NK-92 treated with Interleukin-12 subunit alpha and Interleukin-12 subunit beta, amount 100 ng/mL, for 24 hours (cell line): Measurements from ENCODE around the gene FLT3LG.

Experiments used
- DNase-seq: peaks from one replicate; lab custom pipeline; 2025; lab: John Stamatoyannopoulos, UW

Gene FLT3LG

GRCh38 chr19:49488046-49488862 is 14.2 kb downstream of the FLT3LG start:
- DNase-seq, result no peak

- DNase-seq, result no peak
These were observed 15.0 kb downstream of the FLT3LG start for GRCh38 chr19:49488863-49489537.

- DNase-seq, result no peak
These were observed 15.7 kb downstream of the FLT3LG start for GRCh38 chr19:49489601-49490167.

- DNase-seq, result no peak
These were observed 16.4 kb downstream of the FLT3LG start for GRCh38 chr19:49490287-49491029.

GRCh38 chr19:49491030-49491803 is 17.2 kb downstream of the FLT3LG start:
- DNase-seq, result no peak

GRCh38 chr19:49491804-49492572 is 18.0 kb downstream of the FLT3LG start:
- no peak for DNase-seq

GRCh38 chr19:49492573-49493405 is 18.8 kb downstream of the FLT3LG start:
- DNase-seq, result no peak

GRCh38 chr19:49496574-49497008 is 22.6 kb downstream of the FLT3LG start:
- no peak for DNase-seq

- no peak for DNase-seq
These were observed 23.2 kb downstream of the FLT3LG start for GRCh38 chr19:49497047-49497788.

GRCh38 chr19:49497789-49498103 is 23.7 kb downstream of the FLT3LG start:
- no peak for DNase-seq

GRCh38 chr19:49498475-49498874 is 24.5 kb downstream of the FLT3LG start:
- no peak for DNase-seq

- DNase-seq, result no peak
These were observed 25.1 kb downstream of the FLT3LG start for GRCh38 chr19:49499030-49499670.

- DNase-seq, result no peak
These were observed 29.0 kb downstream of the FLT3LG start for GRCh38 chr19:49502866-49503581.

GRCh38 chr19:49503582-49503962 is 29.6 kb downstream of the FLT3LG start:
- DNase-seq, result no peak

- no peak for DNase-seq
These were observed 32.6 kb downstream of the FLT3LG start for GRCh38 chr19:49506575-49507105.

GRCh38 chr19:49507803-49508494 is 33.9 kb downstream of the FLT3LG start:
- DNase-seq, result no peak
